ENCODE data around the gene SLC4A4. TPM values are rescaled to one million over a fixed set of nuclear protein-coding genes. Genes with fewer than 3 reads are reported as not detected.

SLC4A4 gene
- total RNA-seq, 1 donor from 2014 or later: 28.5 TPM

GRCh38 chr4:71343670-71344466 lies 5.0 kb downstream of the SLC4A4 start:
- no peak for ATAC-seq
- no peak for TF ChIP-seq CTCF (IDR thresholded peaks at IDR 0.05)
- Histone ChIP-seq H3K4me3 (no peak overlapping the region), H3K27ac (no peak overlapping the region), H3K27me3 (no peaks in the 10 kb centered on the region), H3K36me3 (no peaks in the 10 kb centered on the region), H3K4me1 (no peaks in the 10 kb centered on the region), H3K9me3 (no peaks in the 10 kb centered on the region)
- no peak for DNase-seq
- intact Hi-C loops (cut with DNase I): no loop called here

GRCh38 chr4:71346710-71347109 lies 7.9 kb downstream of the SLC4A4 start:
- Histone ChIP-seq H3K9me3 (no peaks in the 10 kb centered on the region), H3K4me3 (no peak overlapping the region), H3K4me1 (no peaks in the 10 kb centered on the region), H3K27me3 (no peaks in the 10 kb centered on the region), H3K36me3 (no peaks in the 10 kb centered on the region), H3K27ac (no peak overlapping the region)
- intact Hi-C loops (cut with DNase I): no loop called here
- no peak for DNase-seq
- no peak for ATAC-seq
- TF ChIP-seq CTCF (IDR thresholded peaks at IDR 0.05): no peak

- Histone ChIP-seq H3K27ac (no peak overlapping the region), H3K27me3 (no peaks in the 10 kb centered on the region), H3K9me3 (no peaks in the 10 kb centered on the region), H3K4me3 (no peak overlapping the region), H3K4me1 (no peaks in the 10 kb centered on the region), H3K36me3 (no peaks in the 10 kb centered on the region)
- TF ChIP-seq CTCF (IDR thresholded peaks at IDR 0.05): no peak
- no peak for ATAC-seq
- intact Hi-C loops (cut with DNase I): no loop called here
- DNase-seq: no peak
Measured at GRCh38 chr4:71348586-71348985, 9.8 kb downstream of the SLC4A4 start.

GRCh38 chr4:71355045-71355444 lies 16.2 kb downstream of the SLC4A4 start:
- Histone ChIP-seq H3K4me1 (no peaks in the 10 kb centered on the region), H3K9me3 (no peaks in the 10 kb centered on the region), H3K36me3 (no peaks in the 10 kb centered on the region), H3K27ac (no peak overlapping the region), H3K27me3 (no peaks in the 10 kb centered on the region), H3K4me3 (no peak overlapping the region)
- no peak for TF ChIP-seq CTCF (IDR thresholded peaks at IDR 0.05)
- no peak for ATAC-seq
- intact Hi-C loops (cut with DNase I): no loop called here
- DNase-seq: no peak

- Histone ChIP-seq H3K4me3 (no peak overlapping the region), H3K36me3 (no peaks in the 10 kb centered on the region), H3K27ac (no peak overlapping the region), H3K4me1 (no peaks in the 10 kb centered on the region), H3K9me3 (no peaks in the 10 kb centered on the region), H3K27me3 (no peaks in the 10 kb centered on the region)
- no peak for ATAC-seq
- intact Hi-C loops (cut with DNase I): no loop called here
- DNase-seq: no peak
- no peak for TF ChIP-seq CTCF (IDR thresholded peaks at IDR 0.05)
Measured at GRCh38 chr4:71355971-71356370, 17.2 kb downstream of the SLC4A4 start.
